IPS DF 6.9 (cell line): ENCODE data around the gene TDRD1.

Experiments used
- DNase-seq: peaks from one replicate; pipeline ENCODE4 v3.0.0-alpha.2; 2013; ENCODE audit warnings: low read depth, low spot score
- H3K27ac ChIP-seq: one replicate; pipeline ENCODE4 v1.5.1; 2013; ENCODE audit warnings: low read length, control low read depth
- H3K27me3 ChIP-seq: 2 replicates; pipeline ENCODE4 v1.6.1; 2013; ENCODE audit warnings: mild to moderate bottlenecking, low read length; ENCODE audit not compliant: control insufficient read depth, insufficient read depth
- H3K36me3 ChIP-seq: 2 replicates; pipeline ENCODE4 v1.6.1; 2013; ENCODE audit warnings: low read length; ENCODE audit not compliant: control insufficient read depth, insufficient read depth
- H3K4me1 ChIP-seq: 2 replicates; pipeline ENCODE4 v1.6.1; 2013; ENCODE audit warnings: low read length; ENCODE audit not compliant: control insufficient read depth, insufficient read depth
- H3K4me3 ChIP-seq: 2 replicates; pipeline ENCODE4 v1.5.1; 2013; ENCODE audit warnings: mild to moderate bottlenecking, low read length
- H3K9me3 ChIP-seq: 2 replicates; pipeline ENCODE4 v1.6.1; 2013; ENCODE audit warnings: low read length, inconsistent platforms; ENCODE audit not compliant: control insufficient read depth, insufficient read depth
- WGBS: extraction: QIAGEN DNeasy Blood & Tissue Kit; methylation state at CpG from one replicate; pipeline ENCODE4 v1.1.7; 2013; ENCODE audit warnings: mixed read lengths, missing lambda C conversion rate; ENCODE audit not compliant: insufficient read length, insufficient coverage; 5-methylcytosine and 5-hydroxymethylcytosine counted together

The TDRD1 gene

GRCh38 chr10:114228156-114228555 is 49.0 kb downstream of the TDRD1 start:
- no peaks in the 10 kb centered on the region for H3K9me3 ChIP-seq
- H3K27me3 ChIP-seq: no peaks in the 10 kb centered on the region
- H3K36me3 ChIP-seq: no peaks in the 10 kb centered on the region
- no peak overlapping the region for H3K27ac ChIP-seq
- no CpG with 5 or more reads among the region's 3 CpGs for WGBS
- no peak overlapping the region for H3K4me3 ChIP-seq
- H3K4me1 ChIP-seq: no peaks in the 10 kb centered on the region
- no peak for DNase-seq

- H3K4me3 ChIP-seq: no peak overlapping the region
These were observed 53.5 kb downstream of the TDRD1 start for GRCh38 chr10:114232561-114233176.

GRCh38 chr10:114233482-114233881 is 54.3 kb downstream of the TDRD1 start:
- WGBS: no CpG with 5 or more reads among the region's 6 CpGs
- Histone ChIP-seq H3K4me1 (no peaks in the 10 kb centered on the region), H3K4me3 (no peak overlapping the region), H3K27ac (no peak overlapping the region), H3K36me3 (no peaks in the 10 kb centered on the region), H3K27me3 (no peaks in the 10 kb centered on the region; the same call in 1 of the 2 replicates), H3K9me3 (no peaks in the 10 kb centered on the region; the same call in 1 of the 2 replicates)
- DNase-seq: no peak

More at GRCh38 chr10:114232561-114233176, 53.5 kb downstream of the TDRD1 start:
- DNase-seq: no peak
- no CpG with 5 or more reads among the region's 4 CpGs for WGBS
- Histone ChIP-seq H3K36me3 (no peaks in the 10 kb centered on the region), H3K9me3 (no peaks in the 10 kb centered on the region; the same call in 1 of the 2 replicates), H3K4me1 (no peaks in the 10 kb centered on the region), H3K27ac (no peak overlapping the region), H3K27me3 (no peaks in the 10 kb centered on the region)

- H3K9me3 ChIP-seq: no peaks in the 10 kb centered on the region; the same call in 1 of the 2 replicates
- H3K4me3 ChIP-seq: no peak overlapping the region
- peaks cover 2% of the 10 kb centered on the region; the same call in 1 of the 2 replicates for H3K27me3 ChIP-seq
- no peaks in the 10 kb centered on the region for H3K4me1 ChIP-seq
- H3K36me3 ChIP-seq: no peaks in the 10 kb centered on the region
- no peak overlapping the region for H3K27ac ChIP-seq
- DNase-seq: no peak
These were observed 55.0 kb downstream of the TDRD1 start for GRCh38 chr10:114234132-114234531.

- no CpG with 5 or more reads among the region's 79 CpGs for WGBS
- H3K27ac ChIP-seq: no peak within 1 kb of the TSS
- H3K36me3 ChIP-seq: no peaks in the 10 kb centered on the region
- no peaks in the 10 kb centered on the region; the same call in 1 of the 2 replicates for H3K9me3 ChIP-seq
- peak within 1 kb of the TSS; percentile 51; the same call in 1 of the 2 replicates for H3K4me3 ChIP-seq
- peaks cover 2% of the 10 kb centered on the region for H3K4me1 ChIP-seq
- DNase-seq: peak; percentile 20
- peaks cover 4% of the 10 kb centered on the region; the same call in 1 of the 2 replicates for H3K27me3 ChIP-seq
These were observed 60.2 kb downstream of the TDRD1 start, which contains the start of gene VWA2 for GRCh38 chr10:114239117-114239993. Gene VWA2 (plus strand): TSS chr10:114239254. CDS start chr10:114248714, 9,460 bp downstream.

- WGBS: no CpG with 5 or more reads among the region's 11 CpGs
- no peak for DNase-seq
- H3K4me3 ChIP-seq: peak overlapping the region; percentile 51; the same call in 1 of the 2 replicates
- no peak overlapping the region for H3K27ac ChIP-seq
- no peaks in the 10 kb centered on the region for H3K36me3 ChIP-seq
- peaks cover 2% of the 10 kb centered on the region for H3K4me1 ChIP-seq
- peaks cover 4% of the 10 kb centered on the region; the same call in 1 of the 2 replicates for H3K27me3 ChIP-seq
- H3K9me3 ChIP-seq: no peaks in the 10 kb centered on the region
These were observed 60.8 kb downstream of the TDRD1 start for GRCh38 chr10:114239994-114240345.

GRCh38 chr10:114242235-114242634 is 63.1 kb downstream of the TDRD1 start:
- no peak overlapping the region for H3K27ac ChIP-seq
- H3K36me3 ChIP-seq: no peaks in the 10 kb centered on the region
- WGBS: no CpG with 5 or more reads among the region's 9 CpGs
- no peak for DNase-seq
- H3K4me1 ChIP-seq: peaks cover 2% of the 10 kb centered on the region
- H3K9me3 ChIP-seq: no peaks in the 10 kb centered on the region
- no peak overlapping the region for H3K4me3 ChIP-seq
- peaks cover 4% of the 10 kb centered on the region; the same call in 1 of the 2 replicates for H3K27me3 ChIP-seq

GRCh38 chr10:114243661-114244060 is 64.5 kb downstream of the TDRD1 start:
- Histone ChIP-seq H3K4me1 (peaks cover 2% of the 10 kb centered on the region), H3K27me3 (peaks cover 4% of the 10 kb centered on the region; the same call in 1 of the 2 replicates), H3K4me3 (no peak overlapping the region), H3K36me3 (no peaks in the 10 kb centered on the region), H3K27ac (no peak overlapping the region), H3K9me3 (no peaks in the 10 kb centered on the region)
- no CpG with 5 or more reads among the region's 9 CpGs for WGBS
- no peak for DNase-seq

GRCh38 chr10:114244126-114244525 is 65.0 kb downstream of the TDRD1 start:
- H3K9me3 ChIP-seq: no peaks in the 10 kb centered on the region
- no CpG with 5 or more reads among the region's 6 CpGs for WGBS

GRCh38 chr10:114245121-114245791 is 66.1 kb downstream of the TDRD1 start:
- Histone ChIP-seq H3K4me1 (no peaks in the 10 kb centered on the region; the same call in 1 of the 2 replicates), H3K4me3 (no peak overlapping the region), H3K27me3 (no peaks in the 10 kb centered on the region; the same call in 1 of the 2 replicates), H3K9me3 (no peaks in the 10 kb centered on the region), H3K36me3 (no peaks in the 10 kb centered on the region), H3K27ac (no peak overlapping the region)
- no CpG with 5 or more reads among the region's 9 CpGs for WGBS
- DNase-seq: no peak

More at GRCh38 chr10:114244126-114244525, 65.0 kb downstream of the TDRD1 start:
- no peak for DNase-seq
- Histone ChIP-seq H3K27ac (no peak overlapping the region), H3K4me3 (no peak overlapping the region), H3K4me1 (peaks cover 2% of the 10 kb centered on the region), H3K27me3 (peaks cover 1% of the 10 kb centered on the region; the same call in 1 of the 2 replicates), H3K36me3 (no peaks in the 10 kb centered on the region)
